ENCODE measurements around the gene ACER1. TPM values are rescaled to one million over a fixed set of nuclear protein-coding genes. Genes with fewer than 3 reads are reported as not detected.

ACER1 gene
- total RNA-seq, 1 donor from 2014 or later = 0.11 TPM

Other genes starting within 250 kb of the ACER1 start
- 8.7 and 12.5 TPM in 2 replicates for gene RFX2, start 223.1 kb downstream of the ACER1 start, total RNA-seq
- not detected in 2 replicates for gene ACSBG2, start 197.9 kb downstream of the ACER1 start, total RNA-seq
- 58.7 and 61.8 TPM in 2 replicates for gene MLLT1, start 53.6 kb downstream of the ACER1 start, total RNA-seq
- 175 and 183 TPM in 2 replicates for gene CLPP, start 27.9 kb upstream of the ACER1 start, total RNA-seq
- gene ALKBH7, start 39.2 kb upstream of the ACER1 start, total RNA-seq = 33.0 and 35.9 TPM in 2 replicates
- gene PSPN, start 42.3 kb upstream of the ACER1 start, total RNA-seq = 1.6 and 1.9 TPM in 2 replicates
- gene GTF2F1, start 59.6 kb upstream of the ACER1 start, total RNA-seq = 59.6 and 60.1 TPM in 2 replicates
- gene KHSRP, start 91.2 kb upstream of the ACER1 start, total RNA-seq = 405 and 413 TPM in 2 replicates
- gene SLC25A41, start 100.2 kb upstream of the ACER1 start, total RNA-seq = 0.30 and 0.32 TPM in 2 replicates
- 20.1 and 27.3 TPM in 2 replicates for gene SLC25A23, start 126.2 kb upstream of the ACER1 start, total RNA-seq
- gene CRB3, start 130.7 kb upstream of the ACER1 start, total RNA-seq = 0.46 TPM in 1 of 2 replicates, not detected in the other
- 64.3 and 70.0 TPM in 2 replicates for gene DENND1C, start 148.2 kb upstream of the ACER1 start, total RNA-seq
- 7.9 and 11.3 TPM in 2 replicates for gene TUBB4A, start 168.7 kb upstream of the ACER1 start, total RNA-seq
- 6.9 and 7.4 TPM in 2 replicates for gene TNFSF9, start 197.4 kb upstream of the ACER1 start, total RNA-seq